Measurements from ENCODE around the gene ONECUT1. TPM values are rescaled to one million over a fixed set of nuclear protein-coding genes. Genes with fewer than 3 reads are reported as not detected.

Gene ONECUT1
- total RNA-seq, 4 donors from 2014 or later, result not detected

GRCh38 chr15:52764731-52765130, 25.4 kb downstream of the ONECUT1 start:
- TF ChIP-seq CTCF (IDR thresholded peaks at IDR 0.05; ENCODE audit: low read depth), result no peak

- TF ChIP-seq CTCF (IDR thresholded peaks at IDR 0.05; ENCODE audit: low read depth), result no peak
Measured at GRCh38 chr15:52762621-52763020, 27.5 kb downstream of the ONECUT1 start.

- no peak for TF ChIP-seq CTCF (IDR thresholded peaks at IDR 0.05; ENCODE audit: low read depth)
Measured at GRCh38 chr15:52760562-52760961, 29.6 kb downstream of the ONECUT1 start.

- TF ChIP-seq CTCF (IDR thresholded peaks at IDR 0.05; ENCODE audit: low read depth), result no peak
Measured at GRCh38 chr15:52759969-52760368, 30.2 kb downstream of the ONECUT1 start.

- TF ChIP-seq CTCF (IDR thresholded peaks at IDR 0.05; ENCODE audit: low read depth), result no peak
Measured at GRCh38 chr15:52757496-52757895, 32.6 kb downstream of the ONECUT1 start.

GRCh38 chr15:52751522-52751921, 38.6 kb downstream of the ONECUT1 start:
- TF ChIP-seq CTCF (IDR thresholded peaks at IDR 0.05; ENCODE audit: low read depth), result no peak

GRCh38 chr15:52749258-52749657, 40.9 kb downstream of the ONECUT1 start:
- no peak for TF ChIP-seq CTCF (IDR thresholded peaks at IDR 0.05; ENCODE audit: low read depth)
